Prostate gland (tissue), 2 donors: ENCODE results near the gene FRMD3.

Experiments used
- POLR2A ChIP-seq: fragments of 450-650 bp; IDR thresholded peaks from one replicate; pipeline ENCODE4 v1.6.1; 2016; ENCODE audit warnings: antibody characterized with exemption, mild to moderate bottlenecking
- POLR2AphosphoS5 ChIP-seq: sonication (generic); formaldehyde crosslinking; IDR thresholded peaks from one replicate; pipeline ENCODE4 v1.6.1; 2017; ENCODE audit warnings: antibody characterized with exemption
- TF ChIP-seq, protein P1 (sequence below), 4 experiments: fragments of 200-600 bp in 2 of 4; fragments of 450-650 bp in 2 of 4; sonication (generic) in 2 of 4; IDR thresholded peaks; 1 replicate in 3 of 4; 2 replicates in 1 of 4; pipeline ENCODE4 v1.5.1; 2016 to 2019; ENCODE audit warnings: antibody characterized with exemption in 4 of 4, mild to moderate bottlenecking in 2 of 4, moderate library complexity in 2 of 4

DNA sequence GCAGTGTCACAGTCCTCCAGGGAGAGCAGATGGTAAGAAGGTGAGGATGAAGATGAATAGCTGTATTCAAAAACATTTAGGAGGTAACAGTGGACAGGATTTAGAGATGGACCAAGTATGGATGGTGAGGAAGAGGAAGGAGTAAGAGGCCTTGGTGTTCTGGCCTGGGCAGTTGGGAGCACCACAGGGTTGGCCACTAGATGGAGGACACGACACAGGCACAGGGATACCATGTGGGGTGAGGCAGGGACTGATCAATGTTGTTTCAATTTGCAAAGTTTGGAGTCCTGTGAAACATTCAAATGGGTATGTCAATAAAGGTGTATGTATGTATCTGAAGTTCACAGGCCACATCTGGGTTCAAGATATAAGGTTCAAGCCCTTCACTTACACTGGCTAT lies 334.2 kb downstream of the FRMD3 start:
- TF ChIP-seq, protein P1, sequence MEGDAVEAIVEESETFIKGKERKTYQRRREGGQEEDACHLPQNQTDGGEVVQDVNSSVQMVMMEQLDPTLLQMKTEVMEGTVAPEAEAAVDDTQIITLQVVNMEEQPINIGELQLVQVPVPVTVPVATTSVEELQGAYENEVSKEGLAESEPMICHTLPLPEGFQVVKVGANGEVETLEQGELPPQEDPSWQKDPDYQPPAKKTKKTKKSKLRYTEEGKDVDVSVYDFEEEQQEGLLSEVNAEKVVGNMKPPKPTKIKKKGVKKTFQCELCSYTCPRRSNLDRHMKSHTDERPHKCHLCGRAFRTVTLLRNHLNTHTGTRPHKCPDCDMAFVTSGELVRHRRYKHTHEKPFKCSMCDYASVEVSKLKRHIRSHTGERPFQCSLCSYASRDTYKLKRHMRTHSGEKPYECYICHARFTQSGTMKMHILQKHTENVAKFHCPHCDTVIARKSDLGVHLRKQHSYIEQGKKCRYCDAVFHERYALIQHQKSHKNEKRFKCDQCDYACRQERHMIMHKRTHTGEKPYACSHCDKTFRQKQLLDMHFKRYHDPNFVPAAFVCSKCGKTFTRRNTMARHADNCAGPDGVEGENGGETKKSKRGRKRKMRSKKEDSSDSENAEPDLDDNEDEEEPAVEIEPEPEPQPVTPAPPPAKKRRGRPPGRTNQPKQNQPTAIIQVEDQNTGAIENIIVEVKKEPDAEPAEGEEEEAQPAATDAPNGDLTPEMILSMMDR (IDR thresholded peaks at IDR 0.05) = no peak
- TF ChIP-seq POLR2A (no peak), POLR2AphosphoS5 (no peak)
